ENCODE measurements around the gene FAM98C. TPM values are rescaled to one million over a fixed set of nuclear protein-coding genes. Genes with fewer than 3 reads are reported as not detected.
A peak's percentile ranks its signal among the peaks of the same experiment; 100 is the strongest.

Gene FAM98C
- total RNA-seq: 10 to 100 TPM; 17.8 to 25.2 TPM
- polyA plus RNA-seq: 16.8 TPM

- ChIA-PET CTCF (interaction anchor here (0.6 to 3.7 kb wide), 58 partner anchors 8 to 531 kb away, joined by 3 to 51 read pairs (median 4); partner anchors contain the start of genes ACTN4, CAPN12, CATSPERG and EIF3K), POLR2A (interaction anchor here (0.6 to 2.4 kb wide), 15 partner anchors 9 to 527 kb away, joined by 3 to 25 read pairs (median 5); partner anchors contain the start of genes ACTN4, CATSPERG, EIF3K and GGN)
- no peaks in the 10 kb centered on the region for H3K9me3 Mint-ChIP-seq
- H3K27me3 ChIP-seq (ENCODE audit: insufficient read depth, low read length, poor library complexity, severe bottlenecking): no peaks in the 10 kb centered on the region
- peak within 1 kb of the TSS; percentile 80 to 96 (median 93) for H3K27ac Mint-ChIP-seq
- H3K4me3 ChIP-seq (ENCODE audit: low read length): peak within 1 kb of the TSS; percentile 83
- DNase-seq: peak; percentile 96 to 99 (median 98)
- H3K9me3 ChIP-seq (ENCODE audit: low read length): no peaks in the 10 kb centered on the region
- H3K4me1 Mint-ChIP-seq: peaks cover 13 to 27% (median 20%) of the 10 kb centered on the region in 3 donors
- H3K4me3 Mint-ChIP-seq: peak within 1 kb of the TSS; percentile 89 to 98 (median 92)
- peaks cover 18% of the 10 kb centered on the region for H3K36me3 ChIP-seq (ENCODE audit: insufficient read depth, low read length)
- H3K4me1 ChIP-seq (ENCODE audit: insufficient read depth, low read length): peaks cover 10% of the 10 kb centered on the region
- H3K27me3 Mint-ChIP-seq: peaks cover 0 to 8% of the 10 kb centered on the region in 2 donors
- peaks cover 0 to 21% (median 6%) of the 10 kb centered on the region in 3 donors for H3K36me3 Mint-ChIP-seq
- H3K27ac ChIP-seq (ENCODE audit: low read depth, low read length): peak within 1 kb of the TSS; percentile 67
These were observed at the start of gene FAM98C for GRCh38 chr19:38402967-38403674. Gene FAM98C, plus strand, starts transcription at chr19:38403093. Its CDS starts 61 bp downstream, at chr19:38403154.

GRCh38 chr19:38355728-38356725 is 46.9 kb upstream of the FAM98C start:
- H3K27me3 Mint-ChIP-seq: peaks cover 5 to 7% of the 10 kb centered on the region in 2 donors
- peaks cover 3 to 8% (median 4%) of the 10 kb centered on the region in 3 donors for H3K4me1 Mint-ChIP-seq
- no peaks in the 10 kb centered on the region for H3K9me3 ChIP-seq (ENCODE audit: low read length)
- no peak overlapping the region for H3K27ac ChIP-seq (ENCODE audit: low read depth, low read length)
- ChIA-PET POLR2A (no interaction called here), CTCF (no interaction called here)
- H3K4me1 ChIP-seq (ENCODE audit: insufficient read depth, low read length): no peaks in the 10 kb centered on the region
- no peaks in the 10 kb centered on the region for H3K9me3 Mint-ChIP-seq
- no peaks in the 10 kb centered on the region for H3K36me3 Mint-ChIP-seq
- H3K27ac Mint-ChIP-seq: peak overlapping the region in 1 of 8 donors; percentile 65
- H3K36me3 ChIP-seq (ENCODE audit: insufficient read depth, low read length): no peaks in the 10 kb centered on the region
- no peak overlapping the region for H3K4me3 Mint-ChIP-seq
- no peaks in the 10 kb centered on the region for H3K27me3 ChIP-seq (ENCODE audit: insufficient read depth, low read length, poor library complexity, severe bottlenecking)
- DNase-seq: no peak
- H3K4me3 ChIP-seq (ENCODE audit: low read length): no peak overlapping the region

GRCh38 chr19:38358071-38358470 is 44.8 kb upstream of the FAM98C start:
- CTCF ChIA-PET: no interaction called here

GRCh38 chr19:38359242-38360021 is 43.5 kb upstream of the FAM98C start:
- Mint-ChIP-seq H3K27ac (peak overlapping the region in 1 of 8 donors; percentile 82), H3K4me1 (peaks cover 8 to 22% (median 13%) of the 10 kb centered on the region in 3 donors), H3K27me3 (peaks cover 0 to 10% of the 10 kb centered on the region in 2 donors), H3K4me3 (peak overlapping the region in 3 of 7 donors; percentile 43 to 71 (median 43)), H3K36me3 (no peaks in the 10 kb centered on the region), H3K9me3 (no peaks in the 10 kb centered on the region)
- Histone ChIP-seq H3K27me3 (ENCODE audit: insufficient read depth, low read length, poor library complexity, severe bottlenecking) (no peaks in the 10 kb centered on the region), H3K4me1 (ENCODE audit: insufficient read depth, low read length) (peaks cover 12% of the 10 kb centered on the region), H3K36me3 (ENCODE audit: insufficient read depth, low read length) (no peaks in the 10 kb centered on the region), H3K4me3 (ENCODE audit: low read length) (no peak overlapping the region), H3K27ac (ENCODE audit: low read depth, low read length) (no peak overlapping the region), H3K9me3 (ENCODE audit: low read length) (no peaks in the 10 kb centered on the region)
- POLR2A ChIA-PET: no interaction called here
- no peak for DNase-seq
- CTCF ChIA-PET: interaction anchor here (1.6 kb wide), 1 partner anchor 15 kb away, joined by 4 read pairs; the partner anchor contains the start of gene PSMD8

More at GRCh38 chr19:38358071-38358470, 44.8 kb upstream of the FAM98C start:
- Histone ChIP-seq H3K4me3 (ENCODE audit: low read length) (no peak overlapping the region), H3K9me3 (ENCODE audit: low read length) (no peaks in the 10 kb centered on the region), H3K36me3 (ENCODE audit: insufficient read depth, low read length) (no peaks in the 10 kb centered on the region), H3K27me3 (ENCODE audit: insufficient read depth, low read length, poor library complexity, severe bottlenecking) (no peaks in the 10 kb centered on the region), H3K4me1 (ENCODE audit: insufficient read depth, low read length) (peaks cover 11% of the 10 kb centered on the region), H3K27ac (ENCODE audit: low read depth, low read length) (no peak overlapping the region)
- Mint-ChIP-seq H3K36me3 (no peaks in the 10 kb centered on the region), H3K27me3 (peaks cover 3 to 10% of the 10 kb centered on the region in 2 donors), H3K9me3 (no peaks in the 10 kb centered on the region), H3K27ac (peak overlapping the region in 1 of 8 donors; percentile 40), H3K4me3 (no peak overlapping the region), H3K4me1 (peaks cover 8 to 19% (median 13%) of the 10 kb centered on the region in 3 donors)
- POLR2A ChIA-PET: no interaction called here
- DNase-seq: no peak

- peaks cover 12% of the 10 kb centered on the region for H3K4me1 ChIP-seq (ENCODE audit: insufficient read depth, low read length)
- no peak for DNase-seq
- CTCF ChIA-PET: interaction anchor here (0.7 to 2.0 kb wide), 4 partner anchors 14 to 54 kb away, joined by 3 to 7 read pairs (median 4); partner anchors contain the start of genes CATSPERG, FAM98C and PSMD8
- Mint-ChIP-seq H3K27ac (no peak overlapping the region), H3K4me3 (peak overlapping the region; percentile 38 to 87 (median 82)), H3K36me3 (no peaks in the 10 kb centered on the region), H3K27me3 (peaks cover 0 to 10% of the 10 kb centered on the region in 2 donors), H3K4me1 (peaks cover 8 to 22% (median 13%) of the 10 kb centered on the region in 3 donors), H3K9me3 (no peaks in the 10 kb centered on the region)
- POLR2A ChIA-PET: interaction anchor here (1.0 kb wide), 1 partner anchor 24 kb away, joined by 4 read pairs; the partner anchor contains the start of gene CATSPERG
- no peaks in the 10 kb centered on the region for H3K27me3 ChIP-seq (ENCODE audit: insufficient read depth, low read length, poor library complexity, severe bottlenecking)
- no peak overlapping the region for H3K4me3 ChIP-seq (ENCODE audit: low read length)
- no peaks in the 10 kb centered on the region for H3K9me3 ChIP-seq (ENCODE audit: low read length)
- H3K36me3 ChIP-seq (ENCODE audit: insufficient read depth, low read length): no peaks in the 10 kb centered on the region
- H3K27ac ChIP-seq (ENCODE audit: low read depth, low read length): no peak overlapping the region
These were observed 42.5 kb upstream of the FAM98C start for GRCh38 chr19:38360351-38360750.

- Mint-ChIP-seq H3K4me3 (peak overlapping the region; percentile 69 to 93 (median 84)), H3K4me1 (peaks cover 8 to 22% (median 13%) of the 10 kb centered on the region in 3 donors), H3K27me3 (peaks cover 0 to 9% of the 10 kb centered on the region in 2 donors), H3K9me3 (no peaks in the 10 kb centered on the region), H3K36me3 (no peaks in the 10 kb centered on the region), H3K27ac (peak overlapping the region in 5 of 8 donors; percentile 5 to 54 (median 28))
- no peak for DNase-seq
- no peak overlapping the region for H3K27ac ChIP-seq (ENCODE audit: low read depth, low read length)
- H3K9me3 ChIP-seq (ENCODE audit: low read length): no peaks in the 10 kb centered on the region
- H3K4me1 ChIP-seq (ENCODE audit: insufficient read depth, low read length): peaks cover 12% of the 10 kb centered on the region
- peak overlapping the region; percentile 39 for H3K4me3 ChIP-seq (ENCODE audit: low read length)
- H3K36me3 ChIP-seq (ENCODE audit: insufficient read depth, low read length): no peaks in the 10 kb centered on the region
- CTCF ChIA-PET: interaction anchor here (0.7 to 2.0 kb wide), 3 partner anchors 26 to 55 kb away, joined by 3 to 7 read pairs (median 5); partner anchors contain the start of genes CATSPERG and FAM98C
- no peaks in the 10 kb centered on the region for H3K27me3 ChIP-seq (ENCODE audit: insufficient read depth, low read length, poor library complexity, severe bottlenecking)
- POLR2A ChIA-PET: interaction anchor here (1.0 kb wide), 2 partner anchors 25 to 27 kb away, joined by 3 to 4 read pairs; partner anchors contain the start of genes CATSPERG and GGN
These were observed 41.9 kb upstream of the FAM98C start for GRCh38 chr19:38360839-38361631.
